Nephron progenitor cell (in vitro differentiated cells): ENCODE measurements around the gene LONP2.

ENCODE experiments used
- DNase-seq: peaks from one replicate; pipeline ENCODE4 v3.0.0; 2021
- H3K27ac Mint-ChIP-seq: 2 replicates; pipeline ENCODE4 v1.8.0; 2021; ENCODE audit warnings: mild to moderate bottlenecking, moderate library complexity, mixed read lengths
- H3K27me3 Mint-ChIP-seq: 2 replicates; pipeline ENCODE4 v1.8.0; 2021; ENCODE audit warnings: mild to moderate bottlenecking, low read depth, mixed read lengths; ENCODE audit not compliant: poor library complexity
- H3K36me3 Mint-ChIP-seq: 2 replicates; pipeline ENCODE4 v1.8.0; 2021; ENCODE audit warnings: low read depth, mixed read lengths
- H3K4me1 Mint-ChIP-seq: 2 replicates; pipeline ENCODE4 v1.8.0; 2021; ENCODE audit warnings: mixed read lengths
- H3K4me3 Mint-ChIP-seq: 2 replicates; pipeline ENCODE4 v1.8.0; 2021; ENCODE audit warnings: mild to moderate bottlenecking, moderate library complexity, mixed read lengths
- H3K9me3 Mint-ChIP-seq: 2 replicates; pipeline ENCODE4 v1.8.0; 2021; ENCODE audit warnings: mild to moderate bottlenecking, moderate library complexity, mixed read lengths
- CTCF ChIP-seq: fragments of 200-600 bp; sonication (generic); IDR thresholded peaks from 2 replicates; pipeline ENCODE4 v1.5.0; 2021; ENCODE audit warnings: antibody characterized with exemption

LONP2 gene

GRCh38 chr16:48246066-48246465 lies 2.0 kb downstream of the LONP2 start:
- H3K27me3 Mint-ChIP-seq = no peaks in the 10 kb centered on the region

GRCh38 chr16:48247311-48247710 lies 3.2 kb downstream of the LONP2 start, which contains the start of gene ABCC11:
Gene ABCC11, minus strand, starts transcription at chr16:48247539. Its CDS starts 15,618 bp downstream, at chr16:48231921.
- H3K9me3 Mint-ChIP-seq = peaks cover 7% of the 10 kb centered on the region
- peaks cover 20% of the 10 kb centered on the region for H3K4me1 Mint-ChIP-seq
- peak within 1 kb of the TSS; percentile 64 for H3K27ac Mint-ChIP-seq
- H3K36me3 Mint-ChIP-seq = no peaks in the 10 kb centered on the region
- no peaks in the 10 kb centered on the region for H3K27me3 Mint-ChIP-seq
- DNase-seq = no peak
- peak within 1 kb of the TSS; percentile 98 for H3K4me3 Mint-ChIP-seq
- no peak for TF ChIP-seq CTCF

More at GRCh38 chr16:48246066-48246465, 2.0 kb downstream of the LONP2 start:
- Mint-ChIP-seq H3K4me3 (peak overlapping the region; percentile 98), H3K27ac (no peak overlapping the region), H3K4me1 (peaks cover 20% of the 10 kb centered on the region), H3K9me3 (peaks cover 11% of the 10 kb centered on the region), H3K36me3 (no peaks in the 10 kb centered on the region)
- no peak for DNase-seq
- no peak for TF ChIP-seq CTCF

- TF ChIP-seq CTCF = no peak
- no peak for DNase-seq
- H3K4me3 Mint-ChIP-seq = no peak overlapping the region
- H3K36me3 Mint-ChIP-seq = peaks cover 24% of the 10 kb centered on the region
- no peaks in the 10 kb centered on the region for H3K27me3 Mint-ChIP-seq
- peaks cover 9% of the 10 kb centered on the region for H3K4me1 Mint-ChIP-seq
- no peak overlapping the region for H3K27ac Mint-ChIP-seq
- H3K9me3 Mint-ChIP-seq = no peaks in the 10 kb centered on the region
Observed at GRCh38 chr16:48250520-48251278, 6.6 kb downstream of the LONP2 start.

- no peak for TF ChIP-seq CTCF
- Mint-ChIP-seq H3K36me3 (peaks cover 24% of the 10 kb centered on the region), H3K9me3 (no peaks in the 10 kb centered on the region), H3K4me3 (no peak overlapping the region), H3K27ac (peak overlapping the region; percentile 25), H3K27me3 (no peaks in the 10 kb centered on the region), H3K4me1 (no peaks in the 10 kb centered on the region)
- no peak for DNase-seq
Observed at GRCh38 chr16:48252013-48252412, 7.9 kb downstream of the LONP2 start.

- Mint-ChIP-seq H3K27me3 (no peaks in the 10 kb centered on the region), H3K9me3 (no peaks in the 10 kb centered on the region), H3K4me1 (no peaks in the 10 kb centered on the region), H3K36me3 (peaks cover 56% of the 10 kb centered on the region), H3K4me3 (no peak overlapping the region), H3K27ac (no peak overlapping the region)
- DNase-seq = no peak
- TF ChIP-seq CTCF = no peak
Observed at GRCh38 chr16:48256579-48257177, 12.6 kb downstream of the LONP2 start.
